GM21515 (cell line): ENCODE data around the gene WWC1.
"Not testable (repeated sequence)": the region's sequence is repeated elsewhere in the genome, so short reads cannot be mapped to it uniquely, and the experiment has no call there.

Source experiments
- ATAC-seq: cut with Tn5 transposase; IDR thresholded peaks from one replicate; pipeline ENCODE4 v1.9.1; 2021; ENCODE audit not compliant: unreplicated experiment

Gene WWC1

GRCh38 chr5:168286386-168286785 lies 5.1 kb upstream of the WWC1 start:
- ATAC-seq, result peak; percentile 36

GRCh38 chr5:168286863-168287262 lies 4.6 kb upstream of the WWC1 start:
- not testable (repeated sequence) for ATAC-seq

GRCh38 chr5:168287362-168287761 lies 4.1 kb upstream of the WWC1 start:
- no peak for ATAC-seq

- no peak for ATAC-seq
These were observed 2.8 kb upstream of the WWC1 start for GRCh38 chr5:168288349-168289245.

GRCh38 chr5:168290902-168291341 lies 523 bp upstream of the WWC1 start:
- ATAC-seq, result no peak

- no peak for ATAC-seq
These were observed 730 bp downstream of the WWC1 start for GRCh38 chr5:168291964-168292785.

- no peak for ATAC-seq
These were observed 1.6 kb downstream of the WWC1 start for GRCh38 chr5:168292786-168293696.

GRCh38 chr5:168295574-168296201 lies 4.2 kb downstream of the WWC1 start:
- ATAC-seq, result no peak

GRCh38 chr5:168296682-168297081 lies 5.2 kb downstream of the WWC1 start:
- ATAC-seq, result no peak

GRCh38 chr5:168298949-168299348 lies 7.5 kb downstream of the WWC1 start:
- no peak for ATAC-seq

- no peak for ATAC-seq
These were observed 7.9 kb downstream of the WWC1 start for GRCh38 chr5:168299372-168299771.

- no peak for ATAC-seq
These were observed 9.1 kb downstream of the WWC1 start for GRCh38 chr5:168300326-168301182.

GRCh38 chr5:168301593-168302390 lies 10.3 kb downstream of the WWC1 start:
- ATAC-seq, result no peak

GRCh38 chr5:168302785-168303184 lies 11.3 kb downstream of the WWC1 start:
- no peak for ATAC-seq

GRCh38 chr5:168303393-168304025 lies 12.1 kb downstream of the WWC1 start:
- no peak for ATAC-seq

- ATAC-seq, result no peak
These were observed 12.9 kb downstream of the WWC1 start for GRCh38 chr5:168304349-168304748.

- ATAC-seq, result no peak
These were observed 13.8 kb downstream of the WWC1 start for GRCh38 chr5:168305281-168305680.

GRCh38 chr5:168307022-168307421 lies 15.6 kb downstream of the WWC1 start:
- no peak for ATAC-seq
